HG03103 (cell line): ENCODE data around the gene MAPKAP1.

Experiments
- ATAC-seq: cut with Tn5 transposase; IDR thresholded peaks from one replicate; pipeline ENCODE4 v1.9.1; 2021; ENCODE audit warnings: low read depth; ENCODE audit not compliant: unreplicated experiment

MAPKAP1 gene

DNA sequence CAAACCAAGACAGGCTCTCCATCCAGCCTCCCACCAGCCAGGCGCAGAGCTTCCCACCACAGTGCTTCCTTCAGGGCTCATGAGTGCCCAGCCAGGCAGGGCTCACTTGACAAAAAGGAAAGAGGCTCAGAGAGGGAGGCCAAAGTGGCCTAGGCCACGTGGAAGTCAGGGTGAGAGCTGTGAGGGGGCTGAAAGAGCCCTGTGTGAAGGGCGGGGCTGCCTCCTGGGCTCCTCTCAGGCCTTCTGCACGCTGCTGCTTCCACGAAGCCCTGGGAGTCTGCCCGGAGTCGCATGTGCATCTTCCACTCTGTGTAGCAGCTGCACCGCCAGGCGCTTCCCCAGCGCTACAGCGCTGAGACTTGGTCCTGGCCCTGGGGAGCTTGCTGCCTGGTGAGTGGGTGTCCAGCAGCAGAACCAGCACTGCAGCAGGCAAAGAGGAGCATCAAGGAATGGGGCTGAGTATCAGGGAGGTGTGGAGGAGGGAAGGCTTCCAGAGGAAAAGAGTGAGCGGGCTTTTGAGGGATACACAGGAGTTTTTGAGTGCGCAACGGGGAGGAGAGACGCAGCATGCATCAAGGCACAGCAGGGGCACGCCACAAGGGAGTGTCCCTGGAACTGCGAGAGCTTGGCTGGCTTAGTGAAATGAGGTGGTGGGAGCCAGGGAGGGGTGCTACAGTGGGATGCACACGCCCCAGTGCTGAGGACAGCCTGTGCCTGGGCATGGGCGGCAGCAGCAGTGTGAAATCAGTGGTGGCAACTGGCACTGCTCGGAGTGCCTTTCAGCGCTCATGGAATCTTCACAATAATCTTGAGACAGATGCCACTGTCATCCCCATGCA lies 267.4 kb downstream of the MAPKAP1 start:
- no peak for ATAC-seq

DNA sequence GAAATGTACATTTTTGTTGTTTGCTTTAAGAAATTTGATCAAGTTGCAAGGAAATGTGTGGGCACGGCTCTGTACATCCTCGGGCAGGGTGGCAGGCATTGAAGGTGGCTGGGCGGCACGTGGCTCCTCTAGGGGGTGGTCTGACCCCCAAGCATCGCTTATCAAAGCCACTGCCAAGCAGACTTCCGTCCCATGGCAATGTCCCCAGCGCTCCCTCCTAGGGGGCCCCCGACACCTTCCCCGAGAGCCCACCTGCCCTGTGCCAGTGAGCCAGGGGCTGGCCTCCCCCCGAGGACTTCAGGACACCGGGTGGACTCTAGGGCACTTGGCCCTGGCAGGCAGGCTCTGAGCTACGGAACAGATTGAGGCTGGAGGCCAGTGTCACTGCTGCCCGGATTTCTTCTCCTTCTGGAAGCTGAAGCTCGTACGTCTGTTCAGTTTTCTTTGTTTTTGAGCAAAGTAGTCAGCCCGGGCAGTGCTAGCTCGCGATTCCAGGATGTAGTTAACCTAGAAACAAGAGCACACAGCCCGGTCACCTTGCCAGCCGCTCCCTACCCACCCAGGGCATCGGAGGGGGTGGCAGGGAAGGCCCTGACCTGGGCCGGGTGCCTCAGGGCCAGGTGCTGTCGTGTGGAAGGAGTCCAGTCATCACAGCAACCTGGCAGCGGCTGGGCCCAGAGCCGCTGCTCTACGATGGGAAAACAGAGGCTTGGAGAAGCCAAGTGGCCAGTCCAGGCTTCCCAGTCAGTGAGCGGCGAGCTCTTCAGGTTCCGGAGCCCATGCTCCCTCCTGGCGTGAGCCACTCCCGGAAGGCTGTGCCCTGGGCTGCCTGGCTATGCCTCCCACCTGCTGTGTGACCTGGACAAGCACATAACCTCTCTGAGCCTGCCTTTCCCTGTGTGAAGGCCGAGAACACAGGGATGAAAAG lies 268.2 kb downstream of the MAPKAP1 start:
- ATAC-seq = no peak

GRCh38 chr9:125437771-125438221 lies 269.2 kb downstream of the MAPKAP1 start:
- no peak for ATAC-seq

- ATAC-seq = no peak
These were observed 270.2 kb downstream of the MAPKAP1 start for GRCh38 chr9:125436613-125437443.

DNA sequence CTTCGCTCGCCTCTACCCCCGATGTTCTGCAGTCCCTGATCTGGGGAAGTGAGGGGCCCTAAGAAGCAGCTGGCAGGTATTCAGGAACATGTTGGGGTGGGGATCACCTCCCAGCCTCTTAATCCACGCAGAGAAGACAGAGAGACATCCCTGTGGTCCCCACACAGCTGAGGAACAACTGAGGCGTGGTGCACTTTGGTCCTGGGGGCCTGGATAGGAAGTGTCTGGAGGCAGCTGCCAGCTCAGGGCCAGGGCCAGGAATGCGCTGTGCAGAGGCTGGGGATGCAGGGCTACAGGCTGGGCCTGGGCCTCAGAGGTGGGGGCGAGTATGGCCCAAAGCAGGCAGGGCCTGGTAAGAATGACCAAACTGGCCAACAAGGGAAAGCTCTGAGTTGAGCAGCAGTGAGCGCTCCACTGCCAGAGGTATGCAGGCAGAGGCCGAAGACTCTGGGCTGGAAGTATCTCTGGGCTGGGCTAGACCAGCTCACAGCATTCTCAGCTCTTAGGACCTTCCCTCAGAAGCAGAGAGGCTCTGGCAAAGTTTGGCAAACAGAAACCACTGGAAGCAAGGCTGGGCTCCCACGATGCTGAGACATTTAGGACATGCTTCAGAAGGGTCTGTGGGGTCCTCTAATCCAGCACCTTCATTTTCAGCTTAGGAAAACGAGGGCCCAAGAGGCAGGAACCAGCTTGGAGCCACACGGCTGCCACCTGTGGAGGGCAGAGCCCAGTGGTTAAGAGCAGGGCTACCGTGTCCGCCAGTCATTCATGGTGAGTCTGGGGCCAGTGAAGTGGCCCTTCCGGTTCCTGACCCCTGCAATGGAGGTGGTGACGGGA lies 271.0 kb downstream of the MAPKAP1 start:
- ATAC-seq = no peak

DNA sequence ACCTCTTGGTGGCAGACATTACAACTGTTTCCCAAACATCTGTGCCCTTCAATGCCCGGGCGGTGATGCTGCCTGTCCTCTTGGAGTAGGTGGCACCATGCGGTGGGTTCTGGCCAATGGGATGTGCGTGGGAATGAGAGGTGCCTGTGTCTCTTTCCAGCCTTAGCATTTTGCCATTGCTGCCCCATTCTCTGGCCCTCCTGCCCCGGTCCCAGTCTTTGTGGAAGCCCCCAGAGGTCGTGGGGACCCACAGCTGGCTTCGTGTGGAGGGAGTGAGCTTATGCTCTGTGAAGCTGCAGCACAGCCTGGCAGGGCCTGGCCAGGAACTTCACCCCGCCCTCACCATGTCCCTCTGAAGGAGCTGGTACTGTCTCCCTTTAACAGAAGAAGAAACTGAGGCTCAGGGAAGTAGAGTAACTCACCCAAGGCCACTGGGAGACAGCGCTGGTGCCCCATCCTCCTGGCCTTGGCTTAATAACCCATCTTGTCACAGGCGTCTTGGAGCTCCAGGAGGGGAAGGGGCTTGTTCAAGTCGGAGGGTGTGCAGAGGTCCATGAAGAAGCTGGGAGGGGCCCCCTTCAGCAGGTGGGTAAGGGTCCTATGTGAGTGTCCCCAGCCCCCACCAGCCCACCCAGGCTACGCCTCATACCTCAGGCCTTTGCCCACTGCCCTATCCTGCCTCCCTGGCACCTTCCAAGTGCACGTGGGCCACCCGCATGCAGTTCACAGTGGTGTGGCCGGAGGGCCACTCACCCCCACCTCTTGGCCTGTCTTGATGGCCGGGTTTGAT lies 271.8 kb downstream of the MAPKAP1 start:
- ATAC-seq = no peak

DNA sequence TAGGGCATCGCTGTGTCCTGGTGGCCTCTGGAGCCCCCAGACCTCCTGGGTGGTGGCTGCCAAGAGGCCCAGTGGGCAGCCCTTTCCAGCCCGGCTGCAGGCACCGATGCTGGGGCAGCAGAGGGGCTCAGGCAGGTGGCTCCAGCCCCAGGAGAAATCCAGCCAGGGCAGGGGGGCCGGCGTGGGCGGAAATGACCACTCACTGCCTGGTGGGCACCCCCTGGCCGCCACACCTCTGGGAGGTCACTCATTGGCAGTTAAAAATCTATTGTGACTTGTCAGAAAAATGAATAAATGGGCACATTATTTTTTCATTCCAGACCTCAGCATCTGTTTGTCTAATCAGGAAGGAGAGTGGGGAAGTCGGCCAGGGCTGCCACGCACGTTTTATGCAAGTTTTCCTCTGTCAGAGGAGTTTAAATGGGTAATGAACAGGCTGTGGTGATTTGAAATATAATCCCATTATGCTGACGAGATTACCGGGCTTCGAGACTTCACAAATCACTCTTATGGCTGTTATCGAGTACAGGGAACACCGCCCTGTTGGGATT lies 273.5 kb downstream of the MAPKAP1 start:
- ATAC-seq = no peak

DNA sequence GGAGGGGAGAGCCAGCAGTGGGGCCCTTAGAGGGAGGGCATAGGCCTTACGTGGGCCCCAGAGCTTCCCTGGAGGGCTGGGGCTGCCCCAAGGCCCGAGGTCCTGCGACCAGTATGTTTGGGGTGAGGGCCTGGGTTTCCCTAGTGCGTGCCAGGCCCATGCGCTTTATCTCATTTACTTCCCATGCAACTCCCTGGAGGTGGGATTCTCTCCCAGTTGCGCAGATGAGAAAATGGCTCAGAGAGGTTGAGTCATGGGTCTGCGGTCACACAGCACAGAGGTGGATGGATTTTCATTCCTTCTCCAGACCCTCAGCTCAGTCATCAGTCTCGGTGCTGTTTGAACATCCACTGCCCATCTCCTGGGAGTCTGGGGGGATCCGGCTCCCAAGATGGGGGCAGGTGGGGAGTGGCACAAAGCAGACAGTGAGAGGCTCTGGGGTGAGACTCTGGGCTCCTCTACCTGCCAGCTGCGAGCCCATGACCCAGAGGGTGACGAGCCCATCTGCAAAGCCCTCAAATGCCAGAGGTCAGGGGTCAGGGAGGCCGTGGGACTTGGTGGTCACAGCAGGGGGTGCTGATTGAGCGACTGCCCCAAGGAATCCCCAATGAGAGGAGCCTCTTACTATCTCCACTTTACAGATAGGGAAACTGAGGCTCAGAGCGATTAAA lies 274.2 kb downstream of the MAPKAP1 start:
- ATAC-seq = no peak

- ATAC-seq = no peak
These were observed 275.2 kb downstream of the MAPKAP1 start for GRCh38 chr9:125431741-125432271.

GRCh38 chr9:125431012-125431305 lies 276.0 kb downstream of the MAPKAP1 start:
- no peak for ATAC-seq

- no peak for ATAC-seq
These were observed 276.6 kb downstream of the MAPKAP1 start for GRCh38 chr9:125430161-125431011.

GRCh38 chr9:125429476-125430160 lies 277.4 kb downstream of the MAPKAP1 start:
- no peak for ATAC-seq

DNA sequence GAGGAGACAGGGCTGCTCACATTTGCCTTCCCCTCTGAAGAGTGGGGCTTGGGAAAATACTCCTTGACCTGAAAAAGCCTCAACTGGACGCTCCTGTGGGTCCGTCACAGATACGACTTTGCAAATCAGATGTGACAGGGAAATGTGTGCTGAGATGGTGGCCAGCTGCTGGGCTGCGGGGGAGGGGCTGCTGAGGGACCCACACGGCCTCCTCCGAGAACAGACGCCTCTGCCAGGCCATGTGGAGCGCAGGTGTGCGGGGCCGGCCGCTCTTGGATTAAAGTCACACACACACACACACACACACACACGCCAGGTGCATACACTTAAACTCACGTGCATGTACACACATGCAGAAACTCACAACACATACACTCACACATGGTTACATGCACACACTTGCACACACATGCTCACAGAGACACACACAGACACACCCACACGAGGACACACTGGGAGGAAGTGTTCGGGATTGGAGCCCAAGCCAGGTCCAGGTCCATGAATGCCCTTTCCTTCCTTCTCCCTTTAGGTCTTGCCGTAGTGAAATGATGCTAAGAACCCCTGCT lies 278.0 kb downstream of the MAPKAP1 start:
- no peak for ATAC-seq

- no peak for ATAC-seq
These were observed 278.7 kb downstream of the MAPKAP1 start for GRCh38 chr9:125428060-125428901.

DNA sequence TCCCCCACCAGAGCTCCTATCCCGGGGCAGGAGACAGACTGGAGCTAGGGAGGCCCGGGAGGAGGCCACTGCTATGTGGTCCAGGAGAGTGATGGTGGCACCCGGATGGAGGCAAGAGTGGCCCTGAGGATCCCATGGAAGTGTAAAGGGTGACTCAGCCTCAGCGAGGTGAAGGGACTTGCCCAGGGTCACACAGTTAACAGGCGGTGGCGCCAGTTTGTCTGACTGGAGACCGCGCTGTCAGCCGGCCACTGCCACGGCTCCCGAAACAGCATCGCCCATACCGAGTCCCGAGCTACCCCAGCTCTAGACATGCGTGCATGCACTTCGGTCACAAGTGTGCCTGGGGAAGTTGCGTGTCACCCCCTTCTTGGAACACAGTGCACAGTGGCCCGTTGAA lies 279.5 kb downstream of the MAPKAP1 start:
- no peak for ATAC-seq
